ENCODE data around the gene EFHB. TPM values are rescaled to one million over a fixed set of nuclear protein-coding genes. Genes with fewer than 3 reads are reported as not detected.
"Not testable (repeated sequence)": the region's sequence is repeated elsewhere in the genome, so short reads cannot be mapped to it uniquely, and the experiment has no call there.

EFHB gene
- polyA plus RNA-seq, 3 donors, result 0.99 to 5.2 (median 2.2) TPM

DNA sequence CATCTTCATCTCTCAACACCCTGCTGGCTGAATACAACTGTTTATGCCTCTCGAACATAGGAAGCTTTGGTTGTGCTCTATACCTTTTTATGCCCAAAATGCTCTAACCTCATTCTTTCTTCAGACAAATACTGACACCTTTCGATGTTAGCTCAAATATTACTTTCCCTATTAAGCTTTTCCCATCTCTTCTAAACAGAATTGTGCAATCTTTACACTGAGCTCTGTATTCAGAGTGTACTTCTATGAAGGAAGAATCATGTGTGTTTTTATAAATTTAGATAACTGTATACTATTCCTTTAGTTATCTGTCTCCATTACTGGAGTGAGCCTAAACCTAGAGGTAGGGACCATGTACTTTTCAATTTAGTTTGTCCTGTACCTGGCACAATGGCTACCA lies 1.6 kb downstream of the EFHB start:
- DNase-seq (ENCODE audit: low read depth in 3 of 3, low spot score in 2 of 3), result no peak

DNA sequence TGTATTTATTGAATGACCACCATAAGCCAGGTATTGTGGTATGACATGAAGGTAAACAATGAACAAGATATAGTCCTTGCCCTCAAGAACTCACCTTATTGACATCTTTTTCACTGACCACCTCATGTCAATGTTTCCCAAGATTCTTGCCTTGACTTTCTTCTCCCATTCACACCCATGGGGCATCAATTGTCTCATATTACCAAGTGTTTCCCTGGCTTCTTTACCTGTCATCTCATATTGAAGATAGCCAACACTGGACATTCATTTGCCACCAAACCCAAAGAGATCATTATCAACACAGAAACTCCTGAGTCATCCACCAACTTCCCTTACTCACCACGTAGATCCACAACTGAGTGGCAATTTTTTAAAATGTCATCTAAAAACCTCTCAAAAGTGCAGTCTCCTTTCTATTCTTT lies 2.2 kb downstream of the EFHB start:
- DNase-seq (ENCODE audit: low read depth in 3 of 3, low spot score in 2 of 3), result no peak

DNA sequence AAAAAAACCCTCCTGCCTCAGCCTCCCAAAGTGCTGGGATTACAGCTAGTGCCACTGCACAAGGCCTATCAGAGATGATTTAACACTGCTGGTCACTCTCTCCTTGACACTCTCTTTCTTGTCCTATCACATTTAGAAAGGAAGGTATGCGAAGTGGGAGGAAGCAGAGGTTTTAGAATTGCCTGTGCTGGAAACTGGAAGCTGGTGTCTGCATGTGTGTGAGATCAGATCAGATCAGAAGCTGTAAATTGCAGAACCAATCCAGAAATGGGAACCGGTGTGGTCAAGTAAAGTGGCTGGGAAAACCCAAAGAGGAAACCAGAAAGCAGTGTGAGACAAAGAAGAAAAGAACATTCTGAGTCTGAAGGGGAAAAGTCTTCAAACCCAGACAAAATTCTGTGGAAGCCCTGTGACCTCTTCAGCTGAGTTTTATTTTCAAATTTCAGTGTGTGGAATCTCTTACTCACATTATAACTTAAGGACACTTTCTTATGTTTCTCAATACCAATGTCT lies 2.8 kb downstream of the EFHB start:
- no peak for DNase-seq (ENCODE audit: low read depth in 3 of 3, low spot score in 2 of 3)

DNA sequence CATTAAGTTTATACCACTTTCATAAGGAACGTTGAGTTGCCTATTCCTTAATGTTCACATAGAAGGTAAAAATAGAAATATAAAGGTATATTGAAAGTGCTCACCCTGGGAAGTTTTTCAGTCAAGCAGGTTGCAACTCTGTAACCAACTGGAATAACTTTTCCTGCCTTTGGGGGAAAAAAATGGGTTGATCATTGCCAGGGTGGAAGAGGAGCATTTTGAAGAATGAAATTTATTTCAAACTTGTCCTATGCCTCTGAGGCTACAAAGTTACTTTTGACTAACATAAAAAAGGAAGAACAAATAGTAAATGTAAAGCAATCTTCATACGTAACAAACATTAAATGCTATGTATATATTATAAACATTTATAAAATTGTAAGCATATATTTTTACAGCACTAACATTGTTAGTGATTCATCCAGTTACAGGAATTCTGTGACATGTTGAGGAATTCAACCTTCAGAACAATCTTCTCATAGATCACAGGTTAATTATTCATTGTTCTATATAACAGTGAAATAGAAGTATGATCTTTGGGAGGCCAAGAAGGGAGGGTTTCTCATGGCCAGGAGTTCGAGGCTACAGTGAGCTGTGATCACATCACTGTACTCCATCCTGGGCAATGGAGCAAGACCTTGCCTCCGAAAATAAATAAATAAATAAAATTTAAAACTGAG lies 13.5 kb downstream of the EFHB start:
- no peak for DNase-seq (ENCODE audit: low read depth in 3 of 3, low spot score in 2 of 3)

DNA sequence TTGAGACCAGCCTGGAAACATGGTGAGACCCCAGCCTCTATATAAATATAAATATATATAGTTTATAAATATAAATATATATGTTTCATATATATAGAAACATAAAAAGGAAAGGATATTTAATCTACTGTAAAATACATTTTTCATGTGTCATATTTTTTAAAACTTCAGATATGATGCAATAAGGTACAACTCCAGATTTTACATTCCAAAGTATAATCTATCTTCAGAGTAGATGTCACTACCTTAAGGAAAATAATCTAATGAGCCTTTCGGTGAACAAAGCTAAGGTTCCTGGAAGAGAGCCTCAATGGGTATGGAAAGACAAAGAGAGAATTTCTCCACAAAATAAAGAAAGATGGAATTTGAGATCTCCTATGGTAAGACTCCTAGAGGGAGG lies 16.9 kb downstream of the EFHB start:
- DNase-seq (ENCODE audit: low read depth in 3 of 3, low spot score in 2 of 3), result no peak

DNA sequence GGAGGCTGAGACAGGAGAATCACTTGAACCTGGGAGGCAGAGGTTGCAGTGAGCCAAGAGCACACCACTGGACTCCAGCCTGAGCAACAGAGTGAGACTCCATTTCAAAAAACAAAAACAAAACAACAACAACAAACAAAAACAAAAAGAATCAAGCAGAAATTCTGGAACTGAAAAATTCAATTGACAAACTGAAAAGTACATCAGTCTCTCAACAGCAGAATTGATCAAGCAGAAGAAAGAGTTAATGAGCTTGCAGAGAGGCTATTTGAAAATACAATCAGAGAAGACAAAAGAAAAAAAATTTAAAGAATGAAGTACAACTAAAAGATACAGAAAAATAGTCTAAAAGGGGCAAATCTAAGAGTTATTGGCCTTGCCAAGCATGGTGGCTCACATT lies 22.6 kb downstream of the EFHB start:
- DNase-seq (ENCODE audit: low read depth in 3 of 3, low spot score in 2 of 3), result no peak

DNA sequence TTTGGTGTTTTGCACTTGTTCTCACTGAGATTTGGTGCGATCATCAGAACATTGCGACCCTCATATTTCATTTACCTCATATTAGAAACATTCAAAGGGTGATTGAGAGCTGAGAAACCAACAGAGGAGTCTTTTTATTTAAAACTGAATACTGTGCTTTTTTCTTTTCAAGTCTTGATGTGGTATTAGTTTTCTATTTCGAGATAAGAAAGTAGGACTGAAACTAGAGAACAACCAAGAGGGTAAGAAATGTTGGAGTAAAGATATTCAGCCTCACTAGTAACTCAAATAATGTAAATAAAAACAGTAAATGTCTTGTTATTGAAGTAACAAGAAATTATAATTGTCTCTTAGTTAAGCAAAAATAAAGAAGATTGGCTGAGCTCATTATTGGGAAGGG lies 26.5 kb downstream of the EFHB start:
- no peak for DNase-seq (ENCODE audit: low read depth in 3 of 3, low spot score in 2 of 3)

DNA sequence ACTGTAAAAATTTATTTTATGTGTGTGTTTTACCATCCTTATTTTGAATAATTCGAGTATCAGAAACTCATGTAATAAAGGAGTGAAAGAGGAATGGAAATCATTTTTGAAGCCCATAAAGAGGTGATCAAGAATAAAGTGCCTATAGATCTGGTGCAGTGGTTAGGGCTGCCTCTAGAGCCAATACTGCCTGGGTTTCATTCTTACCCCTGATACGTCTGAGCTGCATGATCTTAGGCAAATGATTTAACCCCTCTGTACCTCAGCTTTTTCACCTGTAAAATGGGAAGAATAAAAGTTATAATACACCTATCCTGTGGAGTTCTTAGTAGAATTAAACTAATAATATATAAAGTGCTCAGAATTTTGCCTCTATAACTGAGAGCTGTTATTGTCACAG lies 30.4 kb downstream of the EFHB start:
- no peak for DNase-seq (ENCODE audit: low read depth in 3 of 3, low spot score in 2 of 3)

DNA sequence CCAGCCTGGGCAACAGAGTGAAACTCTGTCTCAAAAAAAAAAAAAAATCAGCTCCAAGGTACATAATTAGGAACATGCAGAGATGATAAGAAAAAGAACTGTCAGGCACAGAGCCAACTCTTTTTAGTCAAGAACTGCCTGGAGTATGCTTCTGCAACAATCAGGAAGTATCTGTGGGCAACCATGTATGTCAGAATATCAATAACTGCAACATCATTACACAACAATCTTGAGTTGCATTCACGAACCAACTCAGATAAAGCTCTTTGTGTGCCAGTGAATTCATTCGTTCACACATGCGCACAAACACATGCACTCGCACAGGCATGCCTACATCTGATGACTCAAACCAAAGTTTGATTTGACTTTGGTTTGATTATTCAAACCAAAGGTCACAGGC lies 32.1 kb downstream of the EFHB start:
- DNase-seq (ENCODE audit: low read depth in 3 of 3, low spot score in 2 of 3), result no peak

DNA sequence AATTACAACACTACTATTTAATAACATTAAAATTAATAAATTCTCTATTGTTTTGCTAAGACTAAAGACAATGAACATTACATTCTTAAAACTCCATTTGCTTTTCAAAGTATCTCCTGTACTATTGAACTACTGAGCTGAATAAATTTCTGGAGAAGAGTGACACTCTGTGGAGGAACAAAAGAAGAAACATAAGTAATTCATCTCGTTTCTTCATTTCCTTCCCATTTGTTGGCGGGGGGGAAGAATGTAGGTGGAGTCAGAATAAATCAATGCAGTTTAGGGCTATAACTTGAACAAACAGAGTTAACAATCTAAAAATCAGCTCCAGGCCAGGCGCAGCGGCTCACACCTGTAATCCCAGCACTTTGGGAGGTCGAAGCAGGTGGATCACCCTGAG lies 32.7 kb downstream of the EFHB start:
- DNase-seq (ENCODE audit: low read depth in 3 of 3, low spot score in 2 of 3), result no peak

DNA sequence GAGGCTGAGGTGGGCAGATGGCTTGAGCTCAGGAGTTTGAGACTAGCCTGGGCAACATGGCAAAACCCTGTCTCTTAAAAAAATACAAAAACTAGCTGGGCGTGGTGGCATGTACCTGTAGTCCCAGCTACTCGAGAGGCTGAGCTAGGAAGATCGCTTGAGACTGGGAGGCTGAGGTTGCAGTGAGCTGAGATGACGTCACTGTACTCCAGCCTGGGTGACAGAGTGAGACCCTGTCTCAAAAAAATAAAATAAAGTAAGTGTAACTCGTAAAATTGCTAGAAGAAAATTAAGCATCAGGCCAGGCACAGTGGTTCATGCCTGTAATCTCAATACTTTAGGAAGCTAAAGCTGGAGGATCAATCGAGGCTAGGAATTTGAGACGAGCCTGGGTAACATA lies 34.2 kb downstream of the EFHB start:
- not testable (repeated sequence) for DNase-seq (ENCODE audit: low read depth in 3 of 3, low spot score in 2 of 3)

DNA sequence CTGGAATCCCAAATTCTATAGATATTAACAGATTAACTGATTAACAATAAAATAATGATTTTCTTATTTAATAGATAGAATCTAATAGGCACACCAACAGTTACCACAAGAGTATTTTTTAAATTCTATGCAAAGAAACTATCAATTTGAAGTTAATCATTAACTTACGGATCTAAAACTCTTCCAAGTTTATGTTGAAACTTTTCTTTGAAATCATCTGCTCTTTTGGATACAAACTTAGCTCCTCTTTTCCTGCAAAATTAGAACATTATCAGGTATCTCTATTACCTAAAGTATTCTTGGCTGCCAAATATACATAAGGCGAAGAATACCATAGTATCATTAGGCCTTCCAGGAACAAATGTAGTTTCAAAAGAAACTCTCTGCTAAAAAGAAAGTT lies 34.8 kb downstream of the EFHB start:
- no peak for DNase-seq (ENCODE audit: low read depth in 3 of 3, low spot score in 2 of 3)

DNA sequence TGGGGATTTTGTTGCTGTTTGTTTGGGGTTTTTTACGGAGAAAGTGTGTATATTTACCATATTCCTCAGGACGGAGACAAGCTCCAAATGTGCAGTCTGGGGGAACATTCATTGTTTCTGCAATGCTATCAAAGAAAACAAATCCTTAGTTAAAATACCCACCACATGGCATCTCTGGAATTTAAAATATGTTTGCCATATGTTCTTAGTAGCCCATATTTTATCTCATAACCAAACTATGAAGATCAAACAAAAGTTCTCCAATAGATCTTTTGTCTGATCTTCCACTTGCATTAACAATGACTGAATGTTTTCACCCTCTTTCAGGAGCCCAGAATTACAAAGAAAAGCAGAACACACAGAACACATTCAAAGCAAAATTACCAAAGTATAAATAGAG lies 35.3 kb downstream of the EFHB start:
- no peak for DNase-seq (ENCODE audit: low read depth in 3 of 3, low spot score in 2 of 3)

DNA sequence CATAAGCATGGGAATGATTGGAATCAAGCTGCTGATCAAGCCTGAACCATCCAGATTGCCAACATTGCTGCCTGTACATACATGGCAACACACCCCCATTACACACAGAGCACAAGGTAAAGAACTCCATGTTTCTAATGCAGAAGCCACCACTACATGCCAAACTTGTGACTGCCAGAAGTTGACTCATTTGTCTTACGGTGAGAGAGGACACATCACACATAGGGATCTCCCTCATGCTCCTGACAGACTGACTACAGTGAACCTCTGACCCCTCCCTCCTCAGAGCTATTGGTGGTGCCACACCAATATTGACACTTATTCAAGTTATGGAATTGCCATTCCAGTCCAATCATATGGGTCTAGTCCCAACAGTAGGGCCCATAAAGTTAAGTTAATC lies 42.3 kb downstream of the EFHB start:
- no peak for DNase-seq (ENCODE audit: low read depth in 3 of 3, low spot score in 2 of 3)

DNA sequence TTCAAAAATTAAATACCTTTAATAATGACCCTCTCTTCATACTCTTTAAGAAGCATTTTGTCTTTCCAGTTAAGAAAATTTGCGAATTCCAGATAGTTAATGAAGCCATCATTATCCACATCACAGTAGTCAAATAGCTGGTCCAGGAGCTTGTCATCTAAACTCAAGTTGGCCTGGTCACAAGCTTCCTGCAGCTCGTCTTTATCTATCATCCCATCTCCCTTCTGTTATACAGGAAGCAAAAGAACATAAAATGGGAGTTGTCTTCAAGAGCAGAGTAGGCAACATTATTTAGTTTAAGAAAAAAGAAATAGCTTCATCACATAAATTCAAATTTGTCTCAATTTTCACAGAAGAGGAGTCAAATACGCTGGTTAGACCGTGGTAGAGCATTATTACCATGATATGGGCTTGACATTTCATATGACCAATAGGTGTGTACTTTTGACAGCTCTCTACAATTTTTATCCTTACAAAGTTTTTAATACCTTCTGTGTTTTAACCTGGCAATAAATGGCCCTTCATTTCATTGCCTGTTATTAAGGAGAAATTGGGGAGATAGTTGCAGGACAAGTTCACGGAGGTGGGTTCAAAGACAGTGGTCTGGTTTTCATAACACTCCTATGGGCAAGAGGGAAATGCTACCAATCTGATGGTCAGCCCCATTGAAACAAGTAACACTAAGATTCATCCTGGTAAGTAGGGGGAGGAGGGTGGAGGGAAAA lies 45.4 kb downstream of the EFHB start:
- no peak for DNase-seq (ENCODE audit: low read depth in 3 of 3, low spot score in 2 of 3)

DNA sequence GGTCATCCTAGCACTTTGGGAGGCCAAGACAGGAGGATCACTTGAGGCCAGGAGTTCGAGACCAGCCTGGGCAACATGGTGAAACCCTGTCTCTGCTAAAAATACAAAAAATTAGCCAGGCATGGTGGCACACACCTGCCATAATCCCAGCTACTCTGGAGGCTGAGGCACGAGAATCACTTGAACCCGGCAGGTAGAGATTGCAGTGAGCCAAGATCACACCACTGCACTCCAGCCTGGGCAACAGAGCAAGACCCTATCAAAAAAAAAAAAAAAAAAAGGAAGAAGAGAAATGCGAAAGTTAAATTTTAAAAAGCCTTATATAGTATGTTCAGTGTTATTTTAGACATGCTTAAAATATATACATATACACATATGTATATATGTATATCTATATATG lies 46.9 kb downstream of the EFHB start:
- DNase-seq (ENCODE audit: low read depth in 3 of 3, low spot score in 2 of 3), result not testable (repeated sequence)

DNA sequence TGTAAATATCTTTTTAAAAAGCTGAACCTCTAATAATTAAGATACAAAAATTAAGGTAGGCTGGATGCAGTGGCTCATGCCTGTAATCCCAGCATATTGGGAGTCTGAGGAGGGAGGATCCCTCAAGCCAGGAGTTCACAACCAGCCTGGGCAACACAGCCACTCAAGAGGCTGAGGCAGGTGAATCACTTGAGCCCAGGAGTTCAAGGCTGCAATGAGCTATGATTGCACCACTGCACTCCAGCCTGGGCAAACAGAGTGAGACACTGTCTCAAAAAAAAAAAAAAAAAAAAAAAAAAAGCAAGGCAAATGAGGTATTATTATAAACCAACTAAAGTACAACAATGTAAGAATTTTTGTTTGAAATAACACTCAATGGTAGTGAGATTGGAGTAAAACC lies 47.6 kb downstream of the EFHB start:
- no peak for DNase-seq (ENCODE audit: low read depth in 3 of 3, low spot score in 2 of 3)

DNA sequence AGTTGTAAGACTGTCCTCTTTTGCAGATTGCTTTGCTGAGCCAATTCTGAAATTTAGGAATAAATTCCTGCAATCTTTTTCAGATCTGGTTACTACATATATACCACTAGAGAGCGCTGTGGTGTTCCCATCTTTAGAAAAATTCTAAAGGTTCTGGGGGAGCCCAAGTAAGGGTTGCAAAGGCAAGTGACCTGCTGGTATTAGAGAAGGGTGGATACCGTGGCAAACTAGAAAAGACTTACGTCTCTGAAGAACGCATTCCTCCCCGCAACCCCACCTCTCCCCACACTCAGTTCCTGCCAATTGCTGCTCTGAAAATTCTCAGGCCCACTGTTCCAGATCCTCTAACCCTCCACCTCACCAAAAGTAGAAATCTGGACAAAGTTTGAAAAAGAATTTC lies 48.5 kb downstream of the EFHB start:
- no peak for DNase-seq (ENCODE audit: low read depth in 3 of 3, low spot score in 2 of 3)

DNA sequence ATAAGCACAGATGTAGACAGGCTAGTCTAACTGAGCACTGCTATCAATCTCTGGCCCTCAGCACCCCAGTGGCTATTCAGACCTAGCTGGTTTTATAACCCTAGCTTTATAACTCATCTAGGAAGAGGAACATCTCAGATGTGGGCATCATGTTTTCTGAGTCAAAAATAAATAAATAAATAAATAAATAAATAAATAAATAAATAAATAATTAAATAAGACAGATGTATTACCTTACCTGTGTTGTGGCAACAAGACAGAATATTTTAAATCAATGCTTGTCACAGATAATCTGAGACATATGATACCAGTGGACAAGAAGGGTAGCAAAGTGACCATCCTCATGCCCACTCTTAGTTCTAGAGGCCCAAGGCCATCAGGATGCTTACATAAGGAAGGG lies 52.2 kb downstream of the EFHB start:
- DNase-seq (ENCODE audit: low read depth in 3 of 3, low spot score in 2 of 3), result no peak

DNA sequence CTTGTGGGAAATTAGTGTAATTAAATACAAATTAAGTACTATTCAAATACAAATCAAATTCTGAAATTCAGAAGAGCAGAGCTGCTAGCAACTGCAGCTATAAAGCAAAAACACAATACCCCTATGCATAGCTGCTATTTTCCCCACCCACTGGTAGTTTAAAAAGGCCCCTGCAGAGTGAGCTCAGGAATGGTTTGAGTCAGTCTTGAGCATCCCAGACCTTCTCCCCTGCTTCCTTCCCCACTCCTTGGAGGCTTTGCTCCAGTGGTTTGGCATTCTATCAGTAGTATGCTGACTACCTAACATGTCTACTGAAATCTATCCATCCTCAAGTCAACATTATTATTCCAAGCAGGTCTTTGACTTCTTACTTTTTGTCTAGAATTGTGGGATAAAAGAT lies 53.0 kb downstream of the EFHB start:
- no peak for DNase-seq (ENCODE audit: low read depth in 3 of 3, low spot score in 2 of 3)

DNA sequence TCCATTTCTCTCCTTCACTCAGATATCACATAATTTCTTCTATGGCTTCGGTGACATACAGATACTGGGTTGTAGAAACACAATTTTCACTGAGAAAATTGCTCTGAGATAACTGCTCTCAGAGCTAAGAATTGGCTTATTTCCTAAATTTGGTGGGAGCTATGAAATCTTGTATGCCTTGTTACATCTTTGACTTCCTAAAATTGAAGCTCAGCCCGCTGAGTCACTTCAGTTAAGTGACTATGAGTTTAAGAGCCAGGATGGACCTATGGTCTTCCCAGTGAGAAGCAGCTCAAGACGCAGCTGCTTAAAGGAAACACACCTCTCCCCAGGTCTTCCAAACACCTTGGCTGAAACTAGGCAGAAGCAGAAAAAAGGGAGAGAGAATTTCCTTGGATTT lies 56.4 kb downstream of the EFHB start:
- no peak for DNase-seq (ENCODE audit: low read depth in 3 of 3, low spot score in 2 of 3)

DNA sequence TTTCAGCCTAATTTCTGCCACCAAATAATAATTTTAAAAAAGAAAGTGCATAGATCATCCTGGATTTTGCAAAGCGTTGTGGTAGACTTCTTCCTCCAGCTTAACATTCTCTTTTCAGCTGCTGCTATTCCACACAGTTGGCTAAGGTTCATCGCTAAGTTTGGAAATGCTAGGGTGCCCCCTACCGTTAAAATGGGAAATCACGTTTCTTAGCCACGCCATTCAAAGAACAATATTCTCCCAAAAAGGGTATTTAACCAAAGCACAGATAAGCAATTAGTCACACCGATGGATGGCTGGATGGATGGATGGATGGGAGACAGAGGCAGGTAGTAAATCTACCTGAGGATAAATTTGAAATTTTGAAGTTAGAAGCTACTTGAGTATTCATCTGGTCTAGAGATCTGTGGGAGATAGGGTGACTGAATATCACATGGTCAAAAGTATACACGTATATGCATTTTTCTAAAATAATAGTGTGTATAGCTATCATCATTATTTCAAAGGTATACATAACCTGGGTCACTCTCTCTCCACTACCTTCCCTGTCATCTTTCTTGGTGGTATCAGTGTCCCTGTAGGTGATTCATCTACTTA lies 67.2 kb downstream of the EFHB start:
- DNase-seq (ENCODE audit: low read depth in 3 of 3, low spot score in 2 of 3), result peak; percentile 49 to 55 (median 53)

Data from right renal cortex interstitium (tissue), 3 donors.